Gastrocnemius medialis (tissue), 4 donors: ENCODE results near the gene SAPCD1. TPM values are rescaled to one million over a fixed set of nuclear protein-coding genes. Genes with fewer than 3 reads are reported as not detected.

Experiments
- ATAC-seq, 2 donors: fragments of 150-250 bp; one replicate each; pipeline ENCODE4 v1.9.1; 2016
- DNase-seq, 2 donors: peaks; one replicate each; pipeline ENCODE4 v3.0.0-alpha.2; 2019
- H3K27ac ChIP-seq, 4 donors: fragments of 200-600 bp; sonication (generic); 1 replicate in 1 of 4; 2 replicates in 3 of 4; pipeline ENCODE4 v1.5.1; 2016 to 2018; ENCODE audit warnings: mild to moderate bottlenecking in 2 of 4, moderate library complexity in 1 of 4
- H3K27me3 ChIP-seq, 3 donors: fragments of 200-600 bp; sonication (generic) in 2 of 3; 1 replicate in 1 of 3; 2 replicates in 2 of 3; pipeline versions ENCODE4 v1.5.1 to v1.6.0; 2016 to 2019; ENCODE audit warnings: mild to moderate bottlenecking in 1 of 3, moderate library complexity in 1 of 3
- H3K36me3 ChIP-seq, 2 donors: fragments of 200-600 bp; sonication (generic) in 1 of 2; one replicate each; pipeline ENCODE4 v1.5.1; 2017 to 2018
- H3K4me1 ChIP-seq, 2 donors: fragments of 200-600 bp; sonication (generic) in 1 of 2; one replicate each; pipeline ENCODE4 v1.5.1; 2016 to 2017; ENCODE audit warnings: mild to moderate bottlenecking in 2 of 2
- H3K4me3 ChIP-seq, 4 donors: fragments of 200-600 bp; sonication (generic) in 3 of 4; 1 replicate in 1 of 4; 2 replicates in 3 of 4; pipeline ENCODE4 v1.5.1; 2016 to 2019; ENCODE audit warnings: mild to moderate bottlenecking in 2 of 4
- H3K9me3 ChIP-seq, 3 donors: fragments of 200-600 bp; sonication (generic) in 2 of 3; 1 replicate in 1 of 3; 2 replicates in 2 of 3; pipeline ENCODE4 v1.5.1; 2016 to 2019
- CTCF ChIP-seq, 5 experiments: fragments of 450-650 bp in 3 of 5; fragments of 200-600 bp in 2 of 5; sonication (generic) in 2 of 5; IDR thresholded peaks in 4 of 5; conservative IDR thresholded peaks in 1 of 5; 1 replicate in 4 of 5; 2 replicates in 1 of 5; pipeline ENCODE4 v1.5.1; 2016 to 2019; ENCODE audit warnings: antibody characterized with exemption in 5 of 5, mild to moderate bottlenecking in 3 of 5, moderate library complexity in 3 of 5
- POLR2A ChIP-seq, 2 donors: fragments of 450-650 bp; IDR thresholded peaks; one replicate each; pipeline ENCODE4 v1.6.1; 2017; ENCODE audit warnings: antibody characterized with exemption in 2 of 2, mild to moderate bottlenecking in 2 of 2, moderate library complexity in 2 of 2
- in situ Hi-C, 4 donors: fragments of 200-750 bp; cut with MboI; loops; one replicate each; pipeline versions ENCODE4 v1.15.0 to v1.8.0; 2017; ENCODE audit warnings: low sequenced_read_pairs in 4 of 4
- intact Hi-C: fragments of 100-400 bp; cut with DNase I; formaldehyde crosslinking; loops from one replicate; pipeline ENCODE4 v1.15.1; 2023; ENCODE audit warnings: low total_unique reads
- total RNA-seq, 4 donors: library from RNA; depleted of rRNA; stranded (reverse); fragments of >200 nt; gene quantifications; one replicate each; pipeline versions ENCODE4 v1.1.0 to v1.2.3, GENCODE V29; 2016

The SAPCD1 gene
- total RNA-seq, 4 donors from 2014 or later: not detected

- Histone ChIP-seq H3K27ac (no peak overlapping the region), H3K4me1 (peaks cover 1 to 9% of the 10 kb centered on the region in 2 donors), H3K27me3 (no peaks in the 10 kb centered on the region), H3K4me3 (no peak overlapping the region), H3K36me3 (no peaks in the 10 kb centered on the region), H3K9me3 (no peaks in the 10 kb centered on the region)
- no peak for DNase-seq
- no peak for TF ChIP-seq POLR2A (IDR thresholded peaks at IDR 0.05)
- TF ChIP-seq CTCF (IDR thresholded peaks at IDR 0.05 in 4 of 5, conservative IDR thresholded peaks at IDR 0.05 in 1 of 5): no peak
- intact Hi-C loops (no loop called here), in situ Hi-C loops (no loop called here)
- ATAC-seq: no peak
These were observed 18.0 kb upstream of the SAPCD1 start for GRCh38 chr6:31744422-31744821.

GRCh38 chr6:31749301-31750036 lies 13.0 kb upstream of the SAPCD1 start:
- in situ Hi-C loops: no loop called here
- intact Hi-C loops: no loop called here
- TF ChIP-seq POLR2A (IDR thresholded peaks at IDR 0.05): no peak
- no peak for TF ChIP-seq CTCF (IDR thresholded peaks at IDR 0.05 in 4 of 5, conservative IDR thresholded peaks at IDR 0.05 in 1 of 5)
- no peak for DNase-seq
- Histone ChIP-seq H3K27me3 (no peaks in the 10 kb centered on the region), H3K4me3 (no peak overlapping the region), H3K9me3 (no peaks in the 10 kb centered on the region), H3K36me3 (no peaks in the 10 kb centered on the region), H3K4me1 (no peaks in the 10 kb centered on the region), H3K27ac (no peak overlapping the region)
- ATAC-seq: no peak

GRCh38 chr6:31750411-31751022 lies 11.9 kb upstream of the SAPCD1 start:
- Histone ChIP-seq H3K9me3 (no peaks in the 10 kb centered on the region), H3K4me3 (no peak overlapping the region), H3K36me3 (no peaks in the 10 kb centered on the region), H3K27ac (no peak overlapping the region), H3K4me1 (no peaks in the 10 kb centered on the region), H3K27me3 (no peaks in the 10 kb centered on the region)
- in situ Hi-C loops: no loop called here
- DNase-seq (no peak), ATAC-seq (no peak)
- intact Hi-C loops: no loop called here
- TF ChIP-seq CTCF (IDR thresholded peaks at IDR 0.05 in 4 of 5, conservative IDR thresholded peaks at IDR 0.05 in 1 of 5): no peak
- no peak for TF ChIP-seq POLR2A (IDR thresholded peaks at IDR 0.05)

- Histone ChIP-seq H3K9me3 (no peaks in the 10 kb centered on the region), H3K36me3 (no peaks in the 10 kb centered on the region), H3K27ac (no peak overlapping the region), H3K27me3 (no peaks in the 10 kb centered on the region), H3K4me1 (no peaks in the 10 kb centered on the region), H3K4me3 (no peak overlapping the region)
- TF ChIP-seq CTCF (IDR thresholded peaks at IDR 0.05 in 4 of 5, conservative IDR thresholded peaks at IDR 0.05 in 1 of 5): no peak
- in situ Hi-C loops (no loop called here), intact Hi-C loops (no loop called here)
- ATAC-seq (no peak), DNase-seq (no peak)
These were observed 9.6 kb upstream of the SAPCD1 start for GRCh38 chr6:31752739-31753319.
